ENCODE results near the gene ZNF26.
"Not testable (repeated sequence)": the region's sequence is repeated elsewhere in the genome, so short reads cannot be mapped to it uniquely, and the experiment has no call there.

GRCh38 chr12:132936921-132937320 lies 49.2 kb upstream of the ZNF26 start:
- not testable (repeated sequence) for TF ChIP-seq CTCF, POLR2A (IDR thresholded peaks at IDR 0.05)
